ENCODE results near the gene SDK1. TPM values are rescaled to one million over a fixed set of nuclear protein-coding genes. Genes with fewer than 3 reads are reported as not detected.

The SDK1 gene
- total and polyA plus RNA-seq, 2 of the 8 experiments (the other 6 are each of a cell fraction or from before 2014, with no cell fraction given), result 3.3 to 7.2 TPM

DNA sequence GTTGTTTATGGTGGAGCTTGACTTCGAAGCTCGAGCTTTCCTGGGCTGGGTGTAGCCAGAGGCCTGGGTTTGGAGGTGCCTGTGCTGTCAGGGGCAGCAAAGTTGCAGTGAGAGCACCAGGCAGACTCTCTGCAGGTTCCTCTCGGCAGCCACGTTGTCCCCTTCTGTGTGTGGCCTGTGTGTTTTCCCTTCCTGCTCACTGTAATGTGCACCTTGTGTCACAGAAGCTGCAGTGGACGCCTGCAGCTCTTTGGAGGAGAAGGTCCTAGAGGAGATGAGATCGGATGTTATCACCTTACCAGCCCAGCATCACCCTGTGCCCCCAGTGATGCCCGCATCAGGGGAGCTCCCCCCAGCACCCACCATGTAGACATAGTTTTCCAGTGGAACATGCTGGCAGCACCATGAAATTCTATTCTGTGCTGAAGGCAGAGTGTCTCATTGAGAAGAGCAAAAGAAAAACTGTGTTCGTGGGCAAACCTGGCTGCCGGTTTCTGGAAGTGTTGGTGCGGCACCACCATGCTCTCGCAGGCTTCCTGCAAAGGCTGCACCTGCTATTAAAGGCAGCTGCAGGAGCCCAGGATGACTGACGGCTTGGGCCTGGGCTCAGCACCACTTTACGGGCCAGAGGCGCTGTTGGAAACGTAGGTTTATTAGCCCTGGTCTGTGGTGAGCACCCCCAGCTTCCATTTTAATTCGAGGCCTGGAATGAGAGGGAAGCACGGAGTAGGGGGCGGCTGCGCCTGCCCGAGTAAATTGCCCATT, 771.3 kb downstream of the SDK1 start:
- Histone ChIP-seq H4K91ac (replicated peaks; ENCODE audit: insufficient read length, low read length) (no peak overlapping the region), H3K18ac (ENCODE audit: extremely low read depth, low read length) (no peak overlapping the region), H2AFZ (ENCODE audit: low read length) (no peak overlapping the region), H3K36me3 (ENCODE audit: control insufficient read depth in 2 of 4, insufficient read depth in 4 of 4, low read length in 3 of 4) (no peaks in the 10 kb centered on the region), H3K56ac (replicated peaks; ENCODE audit: insufficient read length, low read depth, low read length) (no peak overlapping the region), H3K4ac (replicated peaks; ENCODE audit: insufficient read length, low read depth, low read length) (no peak overlapping the region), H2BK15ac (ENCODE audit: low read length) (no peak overlapping the region), H3K9ac (replicated peaks in 1 of 4; ENCODE audit: extremely low read depth in 1 of 4, low read depth in 3 of 4, low read length in 3 of 4) (no peak overlapping the region), H4K20me1 (replicated peaks in 1 of 2; ENCODE audit: control insufficient read depth in 1 of 2, insufficient read depth in 2 of 2, low read length in 2 of 2) (no peaks in the 10 kb centered on the region), H3K14ac (ENCODE audit: insufficient read length) (no peak overlapping the region), H2AK5ac (ENCODE audit: low read depth, low read length) (no peak overlapping the region), H3K79me1 (ENCODE audit: low read depth, low read length) (no peaks in the 10 kb centered on the region), H2BK120ac (replicated peaks; ENCODE audit: low read depth, low read length) (no peak overlapping the region), H3K4me3 (ENCODE audit: extremely low read depth in 1 of 4, insufficient read depth in 2 of 4, low read depth in 3 of 4, low read length in 4 of 4) (no peak overlapping the region), H3K4me1 (replicated peaks in 1 of 4; ENCODE audit: control insufficient read depth in 3 of 4, insufficient read depth in 4 of 4, low read length in 3 of 4) (no peaks in the 10 kb centered on the region; a peak in 1 of 7 replicates), H2BK20ac (ENCODE audit: low read length) (no peak overlapping the region), H2BK12ac (ENCODE audit: low read depth, low read length) (no peak overlapping the region), H3K4me2 (ENCODE audit: insufficient read depth in 1 of 2, low read depth in 2 of 2, low read length in 2 of 2) (no peak overlapping the region), H3K27ac (ENCODE audit: low read depth, low read length) (no peak overlapping the region), H2BK5ac (ENCODE audit: low read depth, low read length) (0 out of 2 replicates have a peak overlapping the region, but pooled peaks have one; percentile 60), H3K27me3 (replicated peaks in 1 of 4; ENCODE audit: control insufficient read depth in 3 of 4, extremely low read depth in 1 of 4, insufficient read depth in 3 of 4, low read length in 3 of 4) (no peaks in the 10 kb centered on the region), H4K5ac (ENCODE audit: insufficient read length, low read depth, low read length) (no peak overlapping the region), H3K9me3 (ENCODE audit: insufficient read depth in 2 of 2, low read depth in 1 of 2, low read length in 1 of 2) (no peaks in the 10 kb centered on the region; a peak in 1 of 4 replicates), H3K23ac (ENCODE audit: insufficient read length) (no peak overlapping the region), H3K23me2 (ENCODE audit: low read depth, low read length) (no peaks in the 10 kb centered on the region), H4K8ac (ENCODE audit: extremely low read depth, insufficient read depth, low read length) (no peak overlapping the region; the same call in 1 of the 2 replicates), H3K79me2 (ENCODE audit: control insufficient read depth in 1 of 2, insufficient read depth in 2 of 2, low read length in 2 of 2) (no peaks in the 10 kb centered on the region)
- ChIA-PET CTCF (ENCODE audit: partially characterized antibody) (interaction anchor here (0.8 to 1.7 kb wide), 7 partner anchors 9 to 99 kb away, joined by 3 to 5 read pairs (median 3); no protein-coding TSS in a partner anchor), POLR2A (ENCODE audit: partially characterized antibody) (interaction anchor here (1.4 kb wide), 1 partner anchor 32 kb away, joined by 5 read pairs; no protein-coding TSS in a partner anchor)
- peak in 1 of 2 experiments; percentile 33 for DNase-seq (ENCODE audit: low read depth in 1 of 2, low spot score in 2 of 2)
- no peak for FAIRE-seq
- 86% methylated on average over 20 of the region's 20 CpGs; no CpG with 5 or more reads in 1 of the 2 experiments for WGBS, 2 experiments (ENCODE audit: extremely low coverage in 1 of 2, insufficient coverage in 1 of 2, insufficient read length in 1 of 2, insufficient replicate concordance in 2 of 2, low coverage in 1 of 2, low lambda C conversion rate in 2 of 2, missing lambda C conversion rate in 1 of 2)
- TF ChIP-seq, protein P1, sequence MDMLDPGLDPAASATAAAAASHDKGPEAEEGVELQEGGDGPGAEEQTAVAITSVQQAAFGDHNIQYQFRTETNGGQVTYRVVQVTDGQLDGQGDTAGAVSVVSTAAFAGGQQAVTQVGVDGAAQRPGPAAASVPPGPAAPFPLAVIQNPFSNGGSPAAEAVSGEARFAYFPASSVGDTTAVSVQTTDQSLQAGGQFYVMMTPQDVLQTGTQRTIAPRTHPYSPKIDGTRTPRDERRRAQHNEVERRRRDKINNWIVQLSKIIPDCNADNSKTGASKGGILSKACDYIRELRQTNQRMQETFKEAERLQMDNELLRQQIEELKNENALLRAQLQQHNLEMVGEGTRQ (IDR thresholded peaks at IDR 0.05; ENCODE audit: low read length), result no peak
- TF ChIP-seq SP1 (IDR thresholded peaks at IDR 0.05; ENCODE audit: low read depth, low read length), result no peak
- TF ChIP-seq, protein P2, sequence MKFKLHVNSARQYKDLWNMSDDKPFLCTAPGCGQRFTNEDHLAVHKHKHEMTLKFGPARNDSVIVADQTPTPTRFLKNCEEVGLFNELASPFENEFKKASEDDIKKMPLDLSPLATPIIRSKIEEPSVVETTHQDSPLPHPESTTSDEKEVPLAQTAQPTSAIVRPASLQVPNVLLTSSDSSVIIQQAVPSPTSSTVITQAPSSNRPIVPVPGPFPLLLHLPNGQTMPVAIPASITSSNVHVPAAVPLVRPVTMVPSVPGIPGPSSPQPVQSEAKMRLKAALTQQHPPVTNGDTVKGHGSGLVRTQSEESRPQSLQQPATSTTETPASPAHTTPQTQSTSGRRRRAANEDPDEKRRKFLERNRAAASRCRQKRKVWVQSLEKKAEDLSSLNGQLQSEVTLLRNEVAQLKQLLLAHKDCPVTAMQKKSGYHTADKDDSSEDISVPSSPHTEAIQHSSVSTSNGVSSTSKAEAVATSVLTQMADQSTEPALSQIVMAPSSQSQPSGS (IDR thresholded peaks at IDR 0.05; ENCODE audit: low read length), result no peak
- no peak for TF ChIP-seq CTBP2 (IDR thresholded peaks at IDR 0.05; ENCODE audit: borderline replicate concordance, insufficient read depth, insufficient read length, low read length)
- no peak for TF ChIP-seq EZH2 (IDR thresholded peaks at IDR 0.05; ENCODE audit: low read depth, low read length, severe bottlenecking)
- TF ChIP-seq FOSL1 (IDR thresholded peaks at IDR 0.05; ENCODE audit: insufficient read depth, low read depth, low read length), result no peak
- TF ChIP-seq ZNF274 (IDR thresholded peaks at IDR 0.05; ENCODE audit: borderline replicate concordance, extremely low read depth, low read length), result no peak
